Endothelial cell of umbilical vein (primary cell): ENCODE measurements around the gene HSPB8.

Experiments used
- CTCF ChIP-seq, 2 donors: IDR thresholded peaks; 1 replicate in 1 of 2; 2 replicates in 1 of 2; pipeline ENCODE4 v1.5.1; 2011; ENCODE audit warnings: low read length in 2 of 2, mild to moderate bottlenecking in 2 of 2, moderate library complexity in 2 of 2, control low read depth in 1 of 2, inconsistent platforms in 1 of 2, low read depth in 1 of 2; ENCODE audit not compliant: insufficient read depth in 1 of 2; ENCODE audit errors: extremely low read depth in 1 of 2
- EZH2 ChIP-seq: IDR thresholded peaks from 2 replicates; pipeline ENCODE4 v1.6.1; 2012; ENCODE audit warnings: borderline replicate concordance, low read depth, mild to moderate bottlenecking, moderate library complexity, low read length, inconsistent platforms; ENCODE audit not compliant: severe bottlenecking
- GATA2 ChIP-seq: IDR thresholded peaks from 2 replicates; pipeline ENCODE4 v1.7.0; 2011; ENCODE audit warnings: low read depth, mild to moderate bottlenecking, moderate library complexity, mixed read lengths, low read length; ENCODE audit not compliant: insufficient read length, insufficient read depth
- JUN ChIP-seq: IDR thresholded peaks from 2 replicates; pipeline ENCODE4 v1.6.1; 2011; ENCODE audit warnings: borderline replicate concordance, low read depth; ENCODE audit not compliant: insufficient read length, insufficient read depth
- MAX ChIP-seq: IDR thresholded peaks from 2 replicates; pipeline ENCODE4 v1.6.1; 2011; ENCODE audit not compliant: insufficient read depth, insufficient read length
- MYC ChIP-seq: IDR thresholded peaks from one replicate; pipeline ENCODE4 v1.6.1; 2011; ENCODE audit warnings: mild to moderate bottlenecking, low read depth, low read length
- POLR2A ChIP-seq: IDR thresholded peaks from 2 replicates; pipeline ENCODE4 v1.6.1; 2012; ENCODE audit warnings: low read depth, mild to moderate bottlenecking, control low read depth, low read length
- POLR2AphosphoS5 ChIP-seq: IDR thresholded peaks from 2 replicates; pipeline ENCODE4 v1.6.1; 2012; ENCODE audit warnings: low read depth, mild to moderate bottlenecking, control low read depth, low read length, moderate library complexity; ENCODE audit not compliant: insufficient read depth

GRCh38 chr12:119129827-119130434 is 48.8 kb upstream of the HSPB8 start:
- TF ChIP-seq JUN: no peak
- no peak for TF ChIP-seq CTCF (IDR thresholded peaks at IDR 0.05; ENCODE audit: extremely low read depth in 1 of 2, insufficient read depth in 1 of 2, low read depth in 1 of 2, low read length in 2 of 2)
- no peak for TF ChIP-seq EZH2
- no peak for TF ChIP-seq POLR2A
- TF ChIP-seq MAX: no peak
- no peak for TF ChIP-seq GATA2
- TF ChIP-seq MYC: no peak
- no peak for TF ChIP-seq POLR2AphosphoS5
